HL-60/S4 (cell line): Measurements from ENCODE around the gene FRK.
"Not testable (repeated sequence)": the region's sequence is repeated elsewhere in the genome, so short reads cannot be mapped to it uniquely, and the experiment has no call there.

Source experiments
- in situ Hi-C: fragments of 300-500 bp; cut with MboI; formaldehyde crosslinking; loops from 2 replicates; pipeline ENCODE4 v1.14.3; 2022; ENCODE audit warnings: low sequenced_read_pairs

FRK gene

GRCh38 chr6:115894426-115894992, 166.2 kb downstream of the FRK start:
- in situ Hi-C loops, result no loop called here

- in situ Hi-C loops, result no loop called here
Observed at GRCh38 chr6:115891750-115892149, 168.9 kb downstream of the FRK start.

GRCh38 chr6:115891111-115891669, 169.5 kb downstream of the FRK start:
- in situ Hi-C loops, result no loop called here

- in situ Hi-C loops, result no loop called here
Observed at GRCh38 chr6:115890238-115890637, 170.5 kb downstream of the FRK start.

- in situ Hi-C loops, result not testable (repeated sequence)
Observed at GRCh38 chr6:115888687-115889470, 171.8 kb downstream of the FRK start.

- in situ Hi-C loops, result no loop called here
Observed at GRCh38 chr6:115887891-115888290, 172.8 kb downstream of the FRK start.

GRCh38 chr6:115885636-115886366, 174.9 kb downstream of the FRK start:
- in situ Hi-C loops, result no loop called here

GRCh38 chr6:115882771-115883170, 177.9 kb downstream of the FRK start:
- in situ Hi-C loops, result no loop called here

GRCh38 chr6:115882174-115882573, 178.5 kb downstream of the FRK start:
- in situ Hi-C loops, result no loop called here
